ENCODE results near the gene DNAJB14.

GRCh38 chr4:99872570-99872969, 73.8 kb downstream of the DNAJB14 start:
- TF ChIP-seq CTCF (conservative IDR thresholded peaks at IDR 0.05; ENCODE audit: low read depth, low read length): no peak
- TF ChIP-seq EZH2 (IDR thresholded peaks at IDR 0.05; ENCODE audit: low read length, unreplicated experiment): no peak
- no peak for TF ChIP-seq EZH2phosphoT487 (IDR thresholded peaks at IDR 0.05; ENCODE audit: borderline replicate concordance, low read length)
